GM12864 (cell line): ENCODE data around the gene IRGC.

Source experiments
- DNase-seq: peaks from one replicate; pipeline ENCODE4 v3.0.0-alpha.2; 2011; ENCODE audit warnings: low read depth
- H3K4me3 ChIP-seq: 2 replicates; pipeline ENCODE4 v1.5.1; 2011; ENCODE audit warnings: mild to moderate bottlenecking, low read depth, low read length, control low read depth
- TF ChIP-seq, protein P1 (sequence below): IDR thresholded peaks from 2 replicates; pipeline ENCODE4 v1.5.1; 2011; ENCODE audit warnings: low read depth, mild to moderate bottlenecking, moderate library complexity, low read length, control low read depth, inconsistent platforms; ENCODE audit errors: missing control alignments

The IRGC gene

DNA sequence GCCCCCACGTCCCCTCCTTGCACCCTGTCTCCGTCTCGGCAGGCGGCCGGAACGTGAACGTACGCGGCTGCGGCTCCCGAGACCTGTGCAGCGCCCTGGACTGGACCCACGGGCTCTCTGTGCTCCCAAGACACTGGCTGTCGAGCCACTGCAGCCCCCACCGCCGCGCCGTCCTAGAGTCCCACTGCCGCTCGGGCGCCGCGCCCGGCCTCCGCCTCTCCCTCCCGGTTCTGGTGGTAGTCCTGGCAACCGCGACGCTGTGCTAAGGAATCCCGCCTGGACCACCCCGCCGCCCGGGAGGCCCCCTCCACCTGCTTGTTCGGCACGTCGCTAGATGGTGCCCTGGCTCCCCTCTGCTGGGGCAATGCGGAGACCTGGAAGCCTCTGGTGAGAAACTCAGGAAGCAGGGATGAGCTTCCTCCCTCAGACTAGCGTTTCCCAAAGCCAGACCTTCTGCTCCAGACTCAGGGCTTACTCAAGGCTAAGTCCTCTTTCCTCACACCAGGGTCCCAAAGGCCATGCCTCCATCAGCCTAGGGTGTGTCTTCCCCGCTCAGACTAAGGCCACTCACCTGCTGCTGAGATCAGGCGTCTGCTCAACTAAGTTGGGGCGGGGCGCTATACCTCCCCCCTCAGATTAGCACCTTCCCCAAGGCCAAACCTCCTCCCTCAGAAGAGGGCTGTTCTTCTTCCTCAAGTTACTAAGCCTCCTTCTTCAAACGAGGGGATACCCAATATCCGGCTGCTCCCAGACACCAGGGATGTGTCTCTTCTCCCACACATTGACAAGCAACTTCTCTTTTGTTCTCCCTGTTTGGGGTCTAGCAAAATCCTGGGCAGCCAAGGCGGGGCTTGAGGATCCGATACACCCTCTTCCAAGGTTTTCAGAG is 16.1 kb upstream of the IRGC start:
- no peak for DNase-seq
- no peak overlapping the region for H3K4me3 ChIP-seq
- TF ChIP-seq, protein P1, sequence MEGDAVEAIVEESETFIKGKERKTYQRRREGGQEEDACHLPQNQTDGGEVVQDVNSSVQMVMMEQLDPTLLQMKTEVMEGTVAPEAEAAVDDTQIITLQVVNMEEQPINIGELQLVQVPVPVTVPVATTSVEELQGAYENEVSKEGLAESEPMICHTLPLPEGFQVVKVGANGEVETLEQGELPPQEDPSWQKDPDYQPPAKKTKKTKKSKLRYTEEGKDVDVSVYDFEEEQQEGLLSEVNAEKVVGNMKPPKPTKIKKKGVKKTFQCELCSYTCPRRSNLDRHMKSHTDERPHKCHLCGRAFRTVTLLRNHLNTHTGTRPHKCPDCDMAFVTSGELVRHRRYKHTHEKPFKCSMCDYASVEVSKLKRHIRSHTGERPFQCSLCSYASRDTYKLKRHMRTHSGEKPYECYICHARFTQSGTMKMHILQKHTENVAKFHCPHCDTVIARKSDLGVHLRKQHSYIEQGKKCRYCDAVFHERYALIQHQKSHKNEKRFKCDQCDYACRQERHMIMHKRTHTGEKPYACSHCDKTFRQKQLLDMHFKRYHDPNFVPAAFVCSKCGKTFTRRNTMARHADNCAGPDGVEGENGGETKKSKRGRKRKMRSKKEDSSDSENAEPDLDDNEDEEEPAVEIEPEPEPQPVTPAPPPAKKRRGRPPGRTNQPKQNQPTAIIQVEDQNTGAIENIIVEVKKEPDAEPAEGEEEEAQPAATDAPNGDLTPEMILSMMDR: no peak

DNA sequence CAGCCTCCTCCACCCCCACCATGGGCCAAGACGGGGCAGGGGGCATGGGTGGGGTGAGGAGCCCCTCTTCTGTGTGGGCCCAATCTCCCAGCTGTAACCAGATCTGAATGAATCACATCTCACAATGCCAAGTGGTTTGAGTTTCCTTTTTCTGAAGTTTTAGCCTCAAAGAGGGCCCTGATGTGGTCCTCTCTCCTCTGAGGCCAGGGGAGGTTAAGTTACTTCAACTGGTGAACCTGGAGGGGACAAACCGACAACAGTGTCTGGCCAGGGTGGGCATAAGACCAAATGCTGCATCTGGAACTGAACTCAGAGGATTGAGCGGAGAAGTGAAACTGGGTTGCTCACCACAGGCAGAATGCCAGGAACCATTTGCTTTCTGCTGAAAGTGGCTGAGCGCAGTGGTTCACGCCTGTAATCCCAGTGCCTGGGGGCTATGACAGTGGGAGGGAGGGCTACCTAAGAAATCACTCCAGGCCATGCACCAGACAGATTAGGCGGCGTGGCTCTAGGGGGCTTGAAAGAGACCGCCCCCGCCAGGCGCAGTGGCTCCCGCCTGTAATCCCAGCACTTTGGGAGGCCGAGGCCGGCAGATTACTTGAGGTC is 15.4 kb upstream of the IRGC start:
- no peak for DNase-seq
- TF ChIP-seq, protein P1: no peak
- H3K4me3 ChIP-seq: no peak overlapping the region

DNA sequence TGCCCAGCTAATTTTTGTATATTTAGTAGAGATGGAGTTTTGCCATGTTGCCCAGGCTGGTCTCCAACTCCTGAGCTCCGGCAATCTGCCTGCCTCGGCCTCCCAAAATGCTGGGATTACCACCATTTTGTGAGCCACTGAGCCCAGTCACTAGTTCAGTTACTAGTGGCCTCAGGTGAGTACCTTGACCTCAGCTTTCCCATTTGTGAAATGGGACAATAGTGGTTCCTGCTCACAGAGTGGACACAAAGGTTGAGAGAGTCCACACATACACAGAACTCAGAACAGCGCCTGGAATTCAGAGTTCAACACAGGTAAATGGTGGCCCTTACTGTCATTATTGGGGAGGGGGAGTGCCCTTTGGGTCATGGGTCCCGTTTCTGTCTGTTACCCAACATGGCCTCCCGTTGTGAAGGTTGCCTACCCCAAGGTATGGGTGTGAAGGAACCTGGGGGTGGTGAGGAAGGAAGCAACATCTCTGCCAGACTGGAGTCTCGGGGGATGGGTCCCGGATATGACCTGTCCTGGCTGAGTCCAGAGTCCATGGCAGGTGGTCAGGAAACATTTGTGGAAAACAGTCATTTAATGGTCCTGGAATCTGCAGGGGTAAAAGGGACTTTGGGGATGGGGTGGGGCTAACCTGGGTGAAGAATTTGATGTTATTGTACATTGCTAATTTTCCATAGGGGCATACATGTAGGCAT is 11.7 kb upstream of the IRGC start:
- TF ChIP-seq, protein P1: no peak
- no peak for DNase-seq
- H3K4me3 ChIP-seq: no peak overlapping the region

DNA sequence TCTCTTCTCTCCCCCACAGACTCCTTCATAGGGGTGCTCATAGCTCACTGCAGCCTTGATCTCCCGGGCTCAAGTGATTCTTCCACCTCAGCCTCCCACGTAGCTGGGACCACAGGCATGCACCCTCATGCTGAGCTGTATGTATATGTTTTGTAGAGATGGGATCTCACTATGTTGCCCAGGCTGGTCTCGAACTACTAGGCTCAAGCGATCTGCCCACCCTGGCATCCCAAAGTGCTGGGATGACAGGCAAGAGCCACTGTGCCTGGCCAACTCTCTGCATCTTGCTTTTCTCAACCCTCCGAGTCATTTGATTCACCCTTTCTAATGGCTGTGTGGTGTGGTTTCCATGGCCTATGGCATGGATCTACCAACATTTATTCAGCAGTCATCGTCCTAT is 10.1 kb upstream of the IRGC start:
- TF ChIP-seq, protein P1: no peak

DNA sequence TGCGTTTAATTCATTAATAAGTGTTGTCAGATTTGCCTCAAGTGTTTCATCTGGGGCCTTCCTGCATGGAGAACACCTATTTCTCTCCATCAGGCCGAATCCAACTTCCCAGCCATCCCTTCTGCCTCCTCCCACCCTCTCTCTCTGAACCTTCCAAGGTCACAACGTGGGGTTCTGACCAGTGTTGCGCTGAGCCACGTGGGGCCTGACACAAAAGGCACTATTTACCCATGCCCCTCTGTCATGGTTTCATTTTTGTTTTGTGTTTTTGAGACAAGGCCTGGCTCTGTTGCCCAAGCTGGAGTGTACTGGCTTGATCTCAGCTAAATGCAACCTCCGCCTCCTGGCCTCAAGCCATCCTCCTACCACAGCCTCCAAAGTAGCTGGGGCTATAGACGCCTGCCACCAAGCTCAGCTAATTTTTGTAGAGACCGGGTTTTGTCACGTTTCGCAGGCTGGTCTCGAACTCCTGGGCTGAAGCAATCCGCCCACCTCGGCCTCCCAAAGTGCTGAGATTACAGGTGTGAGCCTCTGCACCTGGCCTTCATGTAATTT is 8.6 kb upstream of the IRGC start:
- no peak overlapping the region for H3K4me3 ChIP-seq
- no peak for DNase-seq
- TF ChIP-seq, protein P1: no peak

More for the DNA sequence above, 10.1 kb upstream of the IRGC start:
- H3K4me3 ChIP-seq: no peak overlapping the region
- no peak for DNase-seq

DNA sequence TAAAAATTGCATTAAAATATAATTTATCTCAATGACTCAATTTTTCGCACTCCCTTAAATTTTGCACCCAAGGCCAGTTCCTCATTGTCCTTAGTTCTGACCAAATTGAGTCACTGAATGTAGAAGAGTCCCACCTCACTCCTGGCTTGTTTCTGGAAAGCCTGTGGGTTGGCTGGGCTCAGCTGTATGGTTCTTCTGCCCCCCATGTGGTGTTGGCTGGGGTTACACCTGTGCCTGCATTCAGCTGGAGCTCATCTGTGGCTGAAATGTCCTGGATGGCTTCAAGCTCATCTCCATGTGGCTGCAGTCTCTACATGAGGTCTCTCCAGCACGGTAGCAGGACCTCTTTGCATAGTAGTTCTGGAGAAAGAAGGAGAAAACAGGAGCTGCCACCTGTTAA is 7.2 kb upstream of the IRGC start:
- TF ChIP-seq, protein P1: no peak
- H3K4me3 ChIP-seq: no peak overlapping the region
- no peak for DNase-seq
